Measurements from ENCODE around the gene KIF17. TPM values are rescaled to one million over a fixed set of nuclear protein-coding genes. Genes with fewer than 3 reads are reported as not detected.

Gene KIF17
- polyA plus RNA-seq, 1 of the 3 experiments (the other 2 are of a cell fraction): 4.3 TPM

- peaks cover 21% of the 10 kb centered on the region for H3F3A ChIP-seq (replicated peaks; ENCODE audit: insufficient read depth)
- POLR2A ChIA-PET: no interaction called here
- DNase-seq: peak; percentile 28
- no peak overlapping the region for H3K4me2 ChIP-seq
- H3K9ac ChIP-seq: no peak overlapping the region
- CTCF ChIA-PET: interaction anchor here (0.6 to 2.0 kb wide), 5 partner anchors 13 to 603 kb away, joined by 3 to 9 read pairs (median 3); partner anchors contain the start of gene KIF17
- WGBS (ENCODE audit: low lambda C conversion rate): 84% methylated on average over 4 of the region's 4 CpGs
- no peaks in the 10 kb centered on the region for H4K20me1 ChIP-seq (ENCODE audit: insufficient read depth)
- H3K27ac ChIP-seq (ENCODE audit: low read depth in 2 of 2, low read length in 1 of 2): no peak overlapping the region
- TF ChIP-seq TEAD4 (IDR thresholded peaks at IDR 0.05; ENCODE audit: borderline replicate concordance, insufficient read depth): no peak
- TF ChIP-seq EP300 (IDR thresholded peaks at IDR 0.05; ENCODE audit: borderline replicate concordance in 1 of 2, low read depth in 1 of 2, low read length in 1 of 2): no peak
- TF ChIP-seq CTCF (IDR thresholded peaks at IDR 0.05): no peak
- TF ChIP-seq RCOR1 (IDR thresholded peaks at IDR 0.05; ENCODE audit: low read length): no peak
- TF ChIP-seq PBX3 (IDR thresholded peaks at IDR 0.05): no peak
- no peak for TF ChIP-seq GABPA (IDR thresholded peaks at IDR 0.05; ENCODE audit: low read depth)
- H3K9me3 ChIP-seq: no peaks in the 10 kb centered on the region
- H3K36me3 ChIP-seq (replicated peaks in 1 of 2; ENCODE audit: control insufficient read depth in 1 of 2, insufficient read depth in 2 of 2, low read length in 1 of 2): peaks cover 0 to 7% of the 10 kb centered on the region in 2 experiments
- no peak overlapping the region for H3K4me3 ChIP-seq (ENCODE audit: low read depth in 2 of 2, low read length in 1 of 2)
- H3K27me3 ChIP-seq (ENCODE audit: insufficient read depth): no peaks in the 10 kb centered on the region
- peaks cover 7 to 17% of the 10 kb centered on the region in 2 experiments; a peak in 2 of 4 replicates for H3K4me1 ChIP-seq (ENCODE audit: control insufficient read depth in 1 of 2, insufficient read depth in 2 of 2, low read depth in 1 of 2, low read length in 1 of 2)
- H3K9me2 ChIP-seq: no peaks in the 10 kb centered on the region
- H2AFZ ChIP-seq (ENCODE audit: low read depth): no peak overlapping the region
- H3K79me2 ChIP-seq (ENCODE audit: insufficient read depth): no peaks in the 10 kb centered on the region; the same call in 1 of the 2 replicates
Observed at GRCh38 chr1:20730690-20731056, 12.9 kb upstream of the KIF17 start.

GRCh38 chr1:20729990-20730689 is 12.3 kb upstream of the KIF17 start:
- Histone ChIP-seq H3K9me2 (no peaks in the 10 kb centered on the region), H3K9ac (no peak overlapping the region), H4K20me1 (ENCODE audit: insufficient read depth) (no peaks in the 10 kb centered on the region), H3K9me3 (no peaks in the 10 kb centered on the region), H3K36me3 (replicated peaks in 1 of 2; ENCODE audit: control insufficient read depth in 1 of 2, insufficient read depth in 2 of 2, low read length in 1 of 2) (peaks cover 0 to 1% of the 10 kb centered on the region in 2 experiments), H3K79me2 (ENCODE audit: insufficient read depth) (no peaks in the 10 kb centered on the region; the same call in 1 of the 2 replicates), H3K4me1 (ENCODE audit: control insufficient read depth in 1 of 2, insufficient read depth in 2 of 2, low read depth in 1 of 2, low read length in 1 of 2) (peaks cover 7 to 17% of the 10 kb centered on the region in 2 experiments; a peak in 2 of 4 replicates), H3K4me2 (no peak overlapping the region), H3K27ac (ENCODE audit: low read depth in 2 of 2, low read length in 1 of 2) (no peak overlapping the region), H3K27me3 (ENCODE audit: insufficient read depth) (no peaks in the 10 kb centered on the region), H2AFZ (ENCODE audit: low read depth) (no peak overlapping the region), H3K4me3 (ENCODE audit: low read depth in 2 of 2, low read length in 1 of 2) (no peak overlapping the region), H3F3A (replicated peaks; ENCODE audit: insufficient read depth) (peaks cover 21% of the 10 kb centered on the region)
- CTCF ChIA-PET: interaction anchor here (0.6 to 1.6 kb wide), 3 partner anchors 12 to 137 kb away, joined by 3 to 4 read pairs (median 3); partner anchors contain the start of gene KIF17
- DNase-seq: peak; percentile 29
- 84% methylated on average over 15 of the region's 19 CpGs for WGBS (ENCODE audit: low lambda C conversion rate)
- POLR2A ChIA-PET: no interaction called here
- TF ChIP-seq GABPA (IDR thresholded peaks at IDR 0.05; ENCODE audit: low read depth): no peak
- TF ChIP-seq JUND (IDR thresholded peaks at IDR 0.05): no peak
- TF ChIP-seq ELF1 (IDR thresholded peaks at IDR 0.05): no peak
- no peak for TF ChIP-seq FOXJ3 (CRISPR knock-in tag; IDR thresholded peaks at IDR 0.05)
- TF ChIP-seq SIN3A (IDR thresholded peaks at IDR 0.05; ENCODE audit: borderline replicate concordance, low read depth, low read length): no peak
- TF ChIP-seq IRF3 (IDR thresholded peaks at IDR 0.05; ENCODE audit: low read depth, low read length): no peak
- no peak for TF ChIP-seq TCF12 (IDR thresholded peaks at IDR 0.05)
- TF ChIP-seq REST (IDR thresholded peaks at IDR 0.05; ENCODE audit: low read depth, low read length): no peak
- no peak for TF ChIP-seq NFIC (IDR thresholded peaks at IDR 0.05; ENCODE audit: borderline replicate concordance)

Data from SK-N-SH (cell line).